Stimulated activated CD8-positive, alpha-beta memory T cell treated with anti-CD3 and anti-CD28 coated beads, Interleukin-12 subunit alpha, Interleukin-12 subunit beta, amount 100 ng/mL, for 1 hour (primary cell): Measurements from ENCODE around the gene CLIP3.
"Not testable (repeated sequence)": the region's sequence is repeated elsewhere in the genome, so short reads cannot be mapped to it uniquely, and the experiment has no call there.

Experiments used
- DNase-seq: peaks from one replicate; pipeline ENCODE4 v3.0.0-alpha.2; 2020; ENCODE audit warnings: low read depth

CLIP3 gene

GRCh38 chr19:36032251-36033104, at the start of gene CLIP3:
Gene CLIP3 (minus strand): TSS chr19:36032873. CDS start chr19:36032357, 516 bp downstream.
- DNase-seq: peak; percentile 21

DNA sequence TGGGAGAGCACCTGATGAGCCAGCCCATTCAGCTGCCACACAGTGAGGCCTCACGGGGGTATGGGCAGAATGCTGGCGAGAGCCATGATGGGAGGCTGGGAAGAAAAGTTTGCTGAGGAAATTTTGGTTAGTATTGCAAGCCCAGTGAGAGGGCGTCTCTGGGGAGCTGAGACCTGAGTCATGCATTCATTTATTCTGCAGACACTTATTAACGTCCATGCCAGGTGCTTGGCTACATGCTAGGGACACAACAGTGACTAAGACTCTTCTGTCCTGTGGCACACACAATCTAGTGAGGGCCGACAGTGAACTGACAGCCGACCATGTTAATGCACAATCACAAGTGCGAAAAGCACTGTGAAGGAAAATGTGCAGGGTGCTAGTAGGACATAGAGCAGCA, 49.2 kb upstream of the CLIP3 start:
- DNase-seq: no peak

DNA sequence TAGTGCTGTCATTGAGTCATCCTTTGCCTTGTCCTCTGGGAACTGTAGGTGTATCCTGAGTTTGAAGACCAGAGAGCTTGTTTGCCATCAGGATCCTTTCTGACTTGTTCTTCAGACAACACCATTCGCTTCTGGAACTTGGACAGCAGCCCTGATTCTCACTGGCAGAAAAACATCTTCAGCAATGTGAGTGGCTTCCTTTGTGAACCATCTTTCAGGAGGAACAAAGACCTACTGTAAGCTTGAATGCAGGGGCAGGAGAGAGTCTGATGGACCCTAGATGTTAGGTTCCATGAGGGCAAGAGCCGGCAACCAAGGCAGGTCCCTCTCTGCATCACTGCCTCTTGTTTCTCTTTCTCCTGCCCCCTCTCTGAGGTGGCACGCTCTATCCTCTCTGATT, 48.7 kb upstream of the CLIP3 start:
- no peak for DNase-seq

DNA sequence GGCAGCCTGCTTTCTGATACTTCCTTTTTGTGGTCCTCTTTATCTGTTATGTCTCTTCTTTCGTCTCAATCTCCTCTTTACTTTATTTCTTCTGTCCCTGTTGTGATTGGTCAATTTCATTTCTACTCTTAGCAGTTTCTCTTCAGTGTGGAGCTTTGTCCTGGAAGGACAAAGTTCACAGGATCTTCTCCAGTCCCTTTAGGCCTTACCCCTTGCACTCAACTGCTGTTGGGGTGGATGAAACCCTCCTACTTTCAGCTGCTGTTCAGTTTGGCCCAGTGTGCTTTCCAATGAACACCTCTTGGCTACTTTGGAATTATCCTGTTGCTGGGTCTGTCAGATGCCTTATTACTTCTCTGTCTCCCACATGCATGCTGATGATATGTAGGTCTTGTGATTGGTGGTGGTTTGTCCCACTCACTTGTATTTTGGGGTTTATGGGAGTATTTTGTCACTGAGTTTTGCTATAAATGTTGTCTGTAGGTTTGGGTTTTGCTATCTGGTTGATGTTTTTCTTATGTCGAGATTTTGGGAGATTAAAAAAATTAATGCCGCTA, 46.8 kb upstream of the CLIP3 start:
- no peak for DNase-seq

DNA sequence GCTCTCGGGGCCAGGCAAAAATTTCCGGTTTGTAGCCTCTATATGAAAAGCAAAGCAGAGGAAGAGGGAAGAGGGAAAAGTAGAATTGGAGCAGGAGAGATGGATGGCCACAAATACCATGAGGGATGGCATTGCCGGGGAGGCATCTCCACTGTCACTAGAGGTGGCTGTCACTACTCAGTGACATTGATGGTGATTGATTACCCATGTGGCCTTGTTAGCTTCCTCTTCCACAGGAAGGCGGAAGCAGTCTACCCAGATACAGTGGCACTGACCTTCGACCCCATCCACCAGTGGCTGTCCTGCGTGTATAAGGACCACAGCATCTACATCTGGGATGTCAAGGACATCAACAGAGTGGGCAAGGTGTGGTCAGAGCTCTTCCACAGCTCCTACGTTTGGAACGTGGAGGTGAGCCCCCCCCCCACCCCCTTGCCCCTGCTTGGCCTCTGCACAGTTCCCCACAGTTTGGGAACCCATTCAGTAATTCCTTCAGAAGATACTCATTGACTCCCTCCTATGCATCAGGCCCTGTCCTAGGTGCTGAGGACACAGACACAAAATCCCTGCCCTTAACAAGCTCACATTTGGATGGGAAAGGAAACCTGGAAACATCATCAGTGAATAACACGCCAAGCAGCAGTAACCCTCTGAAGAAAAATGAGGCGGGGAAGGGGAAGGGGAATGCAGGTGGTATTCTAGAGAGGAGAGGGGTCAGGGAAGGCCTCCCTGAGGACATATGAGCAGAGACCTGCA, 40.6 kb upstream of the CLIP3 start:
- DNase-seq: no peak

GRCh38 chr19:36072081-36072480, 39.4 kb upstream of the CLIP3 start:
- DNase-seq: no peak

DNA sequence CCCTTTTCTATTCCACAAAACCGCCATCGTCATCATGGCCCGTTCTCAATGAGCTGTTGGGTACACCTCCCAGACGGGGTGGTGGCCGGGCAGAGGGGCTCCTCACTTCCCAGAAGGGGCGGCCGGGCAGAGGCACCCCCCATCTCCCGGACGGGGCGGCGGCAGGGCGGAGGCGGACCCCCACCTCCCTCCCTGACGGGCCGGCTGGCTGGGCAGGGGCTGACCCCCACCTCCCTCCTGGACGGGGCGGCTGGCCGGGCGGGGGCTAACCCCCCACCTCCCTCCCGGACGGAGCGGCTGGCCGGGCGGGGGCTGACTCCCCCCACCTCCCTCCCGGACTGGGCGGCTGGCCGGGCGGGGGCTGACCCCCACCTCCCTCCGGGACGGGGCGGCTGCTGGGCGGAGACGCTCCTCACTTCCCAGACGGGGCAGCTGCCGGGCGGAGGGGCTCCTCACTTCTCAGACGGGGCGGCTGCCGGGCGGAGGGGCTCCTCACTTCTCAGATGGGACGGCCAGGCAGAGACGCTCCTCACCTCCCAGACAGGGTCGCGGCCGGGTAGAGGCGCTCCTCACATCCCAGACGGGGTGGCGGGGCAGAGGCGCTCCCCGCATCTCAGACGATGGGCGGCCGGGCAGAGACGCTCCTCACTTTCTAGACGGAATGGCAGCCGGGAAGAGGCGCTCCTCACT, 36.3 kb upstream of the CLIP3 start:
- DNase-seq: not testable (repeated sequence)

- DNase-seq: no peak
Measured at GRCh38 chr19:36067681-36068080, 35.0 kb upstream of the CLIP3 start.

- DNase-seq: no peak
Measured at GRCh38 chr19:36064826-36065225, 32.2 kb upstream of the CLIP3 start.

DNA sequence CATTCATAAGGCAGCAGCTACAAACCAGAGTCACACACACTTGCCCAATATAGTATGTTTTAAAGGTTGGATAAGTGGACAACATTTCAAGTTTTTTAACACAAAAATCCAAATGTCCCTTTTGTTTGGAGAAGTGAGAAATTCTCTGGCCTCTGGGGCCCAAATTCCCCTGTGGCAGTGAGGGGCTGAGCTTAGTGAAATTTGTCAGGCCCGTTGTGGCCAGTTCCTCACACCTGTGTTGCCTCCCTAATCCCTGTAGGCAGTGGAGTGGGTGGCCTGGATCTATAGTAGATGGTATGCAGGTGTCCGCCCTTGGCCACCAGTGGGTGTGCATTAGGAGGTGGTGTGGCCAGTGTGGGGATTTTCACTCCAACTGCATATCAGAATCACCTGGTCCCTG, 28.7 kb upstream of the CLIP3 start:
- DNase-seq: no peak

DNA sequence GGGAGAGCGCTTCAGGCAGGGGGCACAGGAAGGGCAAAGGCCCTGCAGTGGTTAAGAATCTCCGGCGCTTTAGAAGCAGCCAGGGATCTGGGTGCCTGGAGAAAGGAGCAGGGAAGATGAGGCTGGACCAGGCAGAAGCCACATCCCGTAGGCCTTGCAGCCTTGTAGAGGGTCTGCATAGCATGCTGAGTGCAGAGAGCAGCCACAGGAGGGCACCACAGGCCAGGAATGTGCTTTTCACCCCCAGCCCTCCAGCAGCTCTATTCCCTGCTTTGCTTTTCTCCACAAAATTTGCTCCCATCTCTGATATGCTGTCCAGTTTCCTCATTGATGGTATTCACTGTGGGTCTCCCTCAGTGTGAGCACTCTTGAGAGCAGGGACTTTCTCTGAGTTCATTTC, 27.8 kb upstream of the CLIP3 start:
- no peak for DNase-seq

- no peak for DNase-seq
Measured at GRCh38 chr19:36059180-36059910, 26.7 kb upstream of the CLIP3 start.

GRCh38 chr19:36058481-36059179, 26.0 kb upstream of the CLIP3 start:
- DNase-seq: no peak

- peak; percentile 90 for DNase-seq
Measured at GRCh38 chr19:36054733-36055686, 22.3 kb upstream of the CLIP3 start, which contains the start of gene WDR62. Gene WDR62 (plus strand): TSS chr19:36054897. CDS start chr19:36054972, 75 bp downstream.

DNA sequence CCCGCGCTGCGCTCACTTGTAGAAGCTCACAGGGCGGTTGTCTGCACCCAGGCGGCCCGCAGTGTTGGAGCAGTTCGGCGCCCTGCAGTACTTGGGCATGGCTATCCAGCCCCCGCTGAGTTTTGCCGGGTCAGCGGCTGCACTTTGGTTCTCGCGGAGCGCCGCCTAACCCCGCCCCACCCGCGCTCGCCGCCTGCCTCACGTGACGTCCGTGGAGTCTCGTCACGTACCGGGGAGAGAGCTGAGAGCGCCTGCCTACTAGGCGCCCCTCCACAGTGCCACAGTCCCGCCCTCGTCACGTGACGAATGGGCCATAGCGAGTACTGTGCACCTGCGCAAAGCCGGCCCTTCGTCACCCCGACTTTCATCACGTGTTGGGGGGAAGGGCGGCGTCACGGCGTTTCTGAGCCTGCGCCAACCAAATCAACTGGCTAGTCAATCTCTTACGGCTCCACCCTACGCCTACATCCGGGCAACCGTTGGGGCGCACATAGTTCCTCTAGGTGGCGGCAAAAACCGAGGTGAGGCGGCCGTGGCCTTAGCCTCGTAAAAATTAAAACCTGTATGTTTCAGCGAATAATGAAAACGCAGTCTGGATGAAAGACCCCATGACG, 21.6 kb upstream of the CLIP3 start, which contains the start of gene THAP8:
Gene THAP8, minus strand, starts transcription at position 167 of the 614 bp plus-strand sequence. Its CDS starts 68 bp downstream, at position 99.
- DNase-seq: peak; percentile 100

DNA sequence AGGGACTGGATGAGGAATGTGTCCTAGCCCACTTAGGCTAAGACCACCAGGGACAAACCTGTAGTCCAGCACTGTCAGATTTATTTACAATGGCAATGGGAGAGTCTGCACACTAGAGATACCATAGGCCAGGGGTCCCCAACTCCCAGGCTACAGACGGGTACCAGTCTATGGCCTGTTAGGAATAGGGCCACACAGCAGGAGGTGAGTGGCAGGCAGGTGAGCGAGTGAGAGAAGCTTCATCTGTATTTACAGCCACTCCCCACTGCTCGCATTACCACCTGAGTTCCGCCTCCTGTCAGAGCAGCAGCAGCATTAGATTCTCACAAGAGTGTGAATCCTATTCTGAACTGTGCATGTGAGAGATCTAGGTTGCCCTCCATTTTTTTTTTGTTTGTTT, 19.0 kb upstream of the CLIP3 start:
- DNase-seq: no peak

- DNase-seq: no peak
Measured at GRCh38 chr19:36051236-36051635, 18.6 kb upstream of the CLIP3 start.

GRCh38 chr19:36049080-36049698, 16.5 kb upstream of the CLIP3 start:
- DNase-seq: no peak

DNA sequence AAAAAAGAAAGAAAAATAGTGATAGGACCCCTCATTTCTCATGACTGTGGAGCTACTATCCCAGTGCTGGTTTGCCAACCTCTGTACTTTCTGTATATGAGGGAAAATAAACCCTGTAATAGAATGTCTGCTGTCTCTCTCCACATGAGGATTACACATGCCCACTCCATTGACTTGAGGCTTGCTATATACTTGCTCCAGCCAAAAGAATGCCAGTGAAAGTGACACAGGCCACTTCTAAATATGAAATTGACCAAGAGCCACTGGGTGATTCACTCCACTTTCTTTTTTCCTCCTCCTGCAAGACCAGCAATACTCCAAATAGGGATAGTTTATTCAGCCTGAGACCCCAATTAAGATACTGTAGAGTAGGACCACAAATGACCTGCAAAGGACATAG, 15.2 kb upstream of the CLIP3 start:
- DNase-seq: no peak
